NK-92 (cell line): ENCODE data around the gene ACSM3.
"Not testable (repeated sequence)": the region's sequence is repeated elsewhere in the genome, so short reads cannot be mapped to it uniquely, and the experiment has no call there.

Source experiments
- DNase-seq: peaks from one replicate; lab custom pipeline; 2025; ENCODE audit not compliant: unreplicated experiment; lab: John Stamatoyannopoulos, UW

The ACSM3 gene, protein sequence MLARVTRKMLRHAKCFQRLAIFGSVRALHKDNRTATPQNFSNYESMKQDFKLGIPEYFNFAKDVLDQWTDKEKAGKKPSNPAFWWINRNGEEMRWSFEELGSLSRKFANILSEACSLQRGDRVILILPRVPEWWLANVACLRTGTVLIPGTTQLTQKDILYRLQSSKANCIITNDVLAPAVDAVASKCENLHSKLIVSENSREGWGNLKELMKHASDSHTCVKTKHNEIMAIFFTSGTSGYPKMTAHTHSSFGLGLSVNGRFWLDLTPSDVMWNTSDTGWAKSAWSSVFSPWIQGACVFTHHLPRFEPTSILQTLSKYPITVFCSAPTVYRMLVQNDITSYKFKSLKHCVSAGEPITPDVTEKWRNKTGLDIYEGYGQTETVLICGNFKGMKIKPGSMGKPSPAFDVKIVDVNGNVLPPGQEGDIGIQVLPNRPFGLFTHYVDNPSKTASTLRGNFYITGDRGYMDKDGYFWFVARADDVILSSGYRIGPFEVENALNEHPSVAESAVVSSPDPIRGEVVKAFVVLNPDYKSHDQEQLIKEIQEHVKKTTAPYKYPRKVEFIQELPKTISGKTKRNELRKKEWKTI

GRCh38 chr16:20763461-20764232 lies at the start of gene ACSM3:
Gene ACSM3, plus strand, starts transcription at chr16:20764014. Its CDS starts 6,021 bp downstream, at chr16:20770035.
- DNase-seq = no peak

- not testable (repeated sequence) for DNase-seq
Observed at GRCh38 chr16:20717718-20718117, 46.1 kb upstream of the ACSM3 start.

DNA sequence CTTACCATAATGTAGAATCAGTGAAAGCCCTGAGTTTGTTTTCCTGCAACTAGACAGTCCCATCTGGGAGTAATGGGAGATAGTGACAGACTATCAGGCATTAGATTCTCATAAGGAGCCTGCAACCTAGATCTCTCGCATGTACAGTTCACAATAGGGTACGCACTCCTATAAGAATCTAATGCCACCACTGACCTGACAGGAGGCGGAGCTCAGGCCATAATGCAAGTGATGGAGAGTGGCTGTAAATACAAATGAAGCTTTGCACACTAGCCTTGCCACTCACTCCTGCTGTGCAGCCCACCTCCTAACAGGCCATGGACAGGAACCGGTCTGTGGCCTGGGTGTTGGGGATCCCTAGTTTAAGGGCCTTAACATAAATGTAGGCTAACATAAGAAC lies 43.6 kb upstream of the ACSM3 start:
- no peak for DNase-seq

DNA sequence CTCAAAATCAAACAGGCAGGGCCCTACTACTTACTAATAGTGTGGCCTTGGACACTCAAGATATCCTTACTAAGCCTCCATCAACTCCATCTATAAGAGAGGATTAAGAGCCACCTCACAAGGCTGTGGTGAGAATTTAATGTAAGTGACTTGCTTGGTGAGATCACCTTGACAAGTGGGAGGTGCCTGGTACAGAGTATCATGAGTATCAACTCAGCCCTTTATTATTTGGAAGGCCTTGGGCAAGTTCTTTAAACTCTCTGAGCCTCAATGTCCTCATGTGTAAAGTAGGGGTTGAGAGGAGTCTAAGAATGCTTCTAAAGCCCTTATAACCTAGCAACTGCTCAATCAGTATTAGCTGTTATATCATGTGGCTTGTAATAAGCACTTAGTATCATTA lies 37.2 kb upstream of the ACSM3 start:
- no peak for DNase-seq

DNA sequence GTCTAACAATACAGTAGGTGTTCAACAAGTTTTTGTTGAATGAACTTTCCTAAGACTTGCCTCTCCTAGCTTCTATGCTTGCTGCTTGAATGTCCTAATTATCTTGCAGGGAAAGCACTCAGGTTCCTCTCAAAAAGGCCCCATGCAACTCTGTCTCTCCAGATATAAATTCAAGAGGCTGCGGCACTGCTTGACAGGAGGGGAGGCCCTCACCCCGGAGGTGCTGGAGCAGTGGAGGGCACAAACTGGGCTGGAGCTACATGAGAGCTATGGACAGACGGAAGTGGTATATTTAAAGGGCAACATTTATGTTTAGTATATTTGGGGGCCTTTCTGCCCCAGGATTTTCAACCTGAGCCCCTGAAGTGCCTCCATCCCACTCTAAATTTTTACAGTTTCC lies 36.6 kb upstream of the ACSM3 start:
- DNase-seq = no peak

DNA sequence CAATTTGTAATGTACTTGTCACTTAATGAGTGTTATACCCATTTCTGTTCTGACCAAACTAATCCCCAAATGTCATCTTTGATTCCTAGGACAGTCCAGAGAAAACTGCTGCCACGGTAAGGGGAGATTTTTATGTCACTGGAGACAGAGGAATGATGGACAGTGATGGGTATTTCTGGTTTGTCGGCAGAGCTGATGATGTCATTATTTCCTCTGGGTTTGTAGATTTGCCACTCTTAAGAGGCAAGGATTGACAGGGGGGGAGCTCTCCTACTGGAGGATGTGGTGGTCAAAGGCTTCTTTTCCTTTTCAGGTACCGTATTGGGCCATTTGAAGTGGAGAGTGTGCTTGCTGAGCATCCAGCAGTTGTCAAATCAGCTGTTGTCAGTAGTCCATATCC lies 34.7 kb upstream of the ACSM3 start:
- DNase-seq = no peak

DNA sequence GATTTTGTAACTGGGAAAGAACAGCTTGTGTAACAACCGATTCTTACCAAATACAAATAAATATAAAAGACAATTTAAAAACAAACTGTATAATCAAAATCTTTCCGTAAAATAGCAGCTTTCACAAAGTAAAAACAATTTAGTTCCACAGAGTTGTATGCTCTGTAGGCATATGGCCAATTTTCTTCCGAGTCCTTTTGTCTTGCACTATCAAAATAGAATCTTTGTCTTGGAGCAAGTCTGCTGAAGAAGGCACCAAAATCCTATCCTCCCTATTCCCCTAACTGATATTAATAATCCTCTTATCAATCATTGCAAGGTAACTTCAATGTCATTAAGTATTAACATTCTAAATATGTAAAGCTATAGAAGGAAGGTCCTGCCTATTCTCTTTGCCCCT lies 29.8 kb upstream of the ACSM3 start:
- no peak for DNase-seq

- no peak for DNase-seq
Observed at GRCh38 chr16:20734782-20735181, 29.0 kb upstream of the ACSM3 start.

DNA sequence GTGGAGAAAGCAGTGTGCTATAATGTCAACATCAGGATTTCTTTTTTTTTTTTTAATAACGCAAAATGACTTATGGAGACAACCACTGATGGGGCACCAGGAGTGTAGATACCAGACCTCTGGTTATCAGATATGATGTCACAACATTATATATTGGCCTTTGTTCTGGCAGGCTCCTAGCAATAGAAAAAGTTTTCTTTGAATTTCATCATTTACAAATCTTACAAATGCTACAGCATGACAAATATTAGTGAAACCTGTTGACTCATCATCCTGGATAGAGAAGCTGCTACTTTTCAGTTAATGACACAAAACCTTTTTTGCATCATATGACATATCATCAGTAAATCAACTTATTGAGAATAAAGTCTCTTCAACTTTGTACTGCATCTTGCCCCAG lies 28.3 kb upstream of the ACSM3 start:
- no peak for DNase-seq

- DNase-seq = no peak
Observed at GRCh38 chr16:20740007-20740883, 23.6 kb upstream of the ACSM3 start.

DNA sequence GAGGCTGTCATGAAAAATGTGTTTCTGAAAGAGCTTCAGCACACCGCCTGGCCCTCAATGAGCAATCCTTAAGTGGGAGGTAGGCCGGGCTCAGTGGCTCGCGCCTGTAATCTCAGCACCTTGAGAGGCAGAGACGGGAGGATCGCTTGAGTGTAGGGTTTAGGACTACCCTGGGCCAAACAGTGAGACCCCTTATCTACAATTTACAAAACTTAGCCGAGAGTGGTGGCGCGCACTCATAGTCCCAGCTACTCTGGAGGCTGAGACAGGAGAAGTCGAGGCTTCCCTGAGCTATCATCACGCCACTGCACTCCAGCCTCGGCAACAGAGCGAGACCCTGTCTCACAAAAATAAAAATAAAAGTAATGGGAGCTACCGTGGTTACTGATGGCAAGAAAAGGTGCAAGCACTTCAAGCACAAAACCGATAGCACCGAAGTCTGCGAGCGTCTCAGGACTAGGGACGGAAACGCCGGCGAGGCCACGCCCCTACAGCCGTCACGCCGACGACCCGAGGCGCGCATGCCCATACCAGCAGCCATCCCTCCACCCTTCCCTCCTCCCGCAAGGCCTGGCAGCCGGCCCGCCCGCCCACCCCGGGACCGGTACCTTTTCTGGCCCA lies 22.8 kb upstream of the ACSM3 start:
- DNase-seq = peak; percentile 15

DNA sequence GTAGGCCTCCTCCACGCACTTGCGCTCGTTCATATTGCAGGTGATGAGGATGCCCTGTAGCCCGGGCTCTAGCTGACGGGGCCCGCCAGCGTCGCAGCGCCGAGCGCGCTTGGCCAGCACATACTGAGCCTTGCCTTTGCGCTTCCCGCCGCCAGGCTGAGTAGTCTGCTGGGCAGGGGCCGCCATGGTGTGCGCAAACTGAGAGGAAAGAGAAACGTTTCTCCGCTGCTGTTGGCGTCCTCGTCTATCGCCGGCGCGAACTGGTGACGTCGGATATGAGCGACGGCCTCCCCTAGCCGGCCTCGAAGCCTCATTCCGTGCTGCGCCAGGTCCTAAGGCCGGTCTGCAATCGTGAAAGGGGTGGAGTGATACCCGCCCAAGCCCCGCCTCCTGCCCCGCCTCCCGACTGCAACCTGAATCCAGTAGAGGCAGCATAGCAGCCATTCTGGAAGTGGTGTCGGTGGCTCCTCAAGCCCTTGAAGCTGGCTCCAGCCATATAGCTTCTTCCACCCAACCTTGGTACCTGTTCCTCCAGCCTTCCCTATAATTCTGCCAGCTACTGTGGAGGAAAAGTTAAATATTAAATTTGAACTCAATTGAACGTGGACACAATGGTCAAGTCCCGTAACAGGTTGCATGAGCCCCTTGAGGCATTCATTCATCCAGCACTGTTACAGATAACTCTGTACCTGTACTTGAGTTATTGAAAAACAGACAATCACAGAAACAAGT lies 22.1 kb upstream of the ACSM3 start, which contains the start of gene THUMPD1:
Gene THUMPD1, minus strand, starts transcription at position 265 of the 732 bp plus-strand sequence. Its CDS starts 79 bp downstream, at position 186.
- peak; percentile 86 for DNase-seq

DNA sequence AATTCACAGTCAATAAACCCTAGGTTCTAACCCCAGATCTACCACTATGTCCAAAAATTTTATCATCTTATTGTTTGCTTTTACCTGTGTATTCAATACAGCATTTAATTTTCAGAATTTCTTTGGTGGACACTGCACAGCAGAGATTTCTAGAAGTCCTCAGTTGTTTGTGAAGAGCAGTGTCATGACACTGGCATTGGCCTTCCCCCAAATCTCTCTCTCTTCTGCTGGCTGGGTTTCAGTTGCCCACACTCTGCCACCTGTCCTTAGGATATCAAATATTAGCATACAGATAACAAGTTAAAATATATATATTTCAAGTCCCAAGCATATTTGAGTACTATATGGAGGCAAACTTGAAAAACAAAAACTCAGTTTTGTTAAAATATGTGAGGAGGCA lies 20.2 kb upstream of the ACSM3 start:
- DNase-seq = no peak

- DNase-seq = no peak
Observed at GRCh38 chr16:20744922-20745440, 18.8 kb upstream of the ACSM3 start.

DNA sequence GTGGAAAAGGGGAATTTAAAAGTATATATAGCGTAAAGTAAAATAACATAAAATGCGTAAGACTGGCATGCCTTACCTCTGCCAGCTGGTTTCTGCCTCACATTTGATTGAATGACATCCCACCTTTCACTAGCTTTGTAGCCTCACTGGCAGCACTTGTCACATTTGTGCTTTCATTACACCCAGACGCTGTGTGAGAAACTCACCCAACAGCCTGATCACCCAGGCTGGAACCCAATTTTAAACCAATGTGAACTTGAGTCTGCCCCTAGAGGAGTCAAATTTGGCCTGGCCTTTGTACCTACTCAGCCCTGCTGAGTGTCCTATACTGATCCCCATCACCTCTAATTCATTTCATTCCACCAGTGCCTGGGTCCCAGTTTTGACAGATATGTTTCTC lies 17.4 kb upstream of the ACSM3 start:
- DNase-seq = no peak

DNA sequence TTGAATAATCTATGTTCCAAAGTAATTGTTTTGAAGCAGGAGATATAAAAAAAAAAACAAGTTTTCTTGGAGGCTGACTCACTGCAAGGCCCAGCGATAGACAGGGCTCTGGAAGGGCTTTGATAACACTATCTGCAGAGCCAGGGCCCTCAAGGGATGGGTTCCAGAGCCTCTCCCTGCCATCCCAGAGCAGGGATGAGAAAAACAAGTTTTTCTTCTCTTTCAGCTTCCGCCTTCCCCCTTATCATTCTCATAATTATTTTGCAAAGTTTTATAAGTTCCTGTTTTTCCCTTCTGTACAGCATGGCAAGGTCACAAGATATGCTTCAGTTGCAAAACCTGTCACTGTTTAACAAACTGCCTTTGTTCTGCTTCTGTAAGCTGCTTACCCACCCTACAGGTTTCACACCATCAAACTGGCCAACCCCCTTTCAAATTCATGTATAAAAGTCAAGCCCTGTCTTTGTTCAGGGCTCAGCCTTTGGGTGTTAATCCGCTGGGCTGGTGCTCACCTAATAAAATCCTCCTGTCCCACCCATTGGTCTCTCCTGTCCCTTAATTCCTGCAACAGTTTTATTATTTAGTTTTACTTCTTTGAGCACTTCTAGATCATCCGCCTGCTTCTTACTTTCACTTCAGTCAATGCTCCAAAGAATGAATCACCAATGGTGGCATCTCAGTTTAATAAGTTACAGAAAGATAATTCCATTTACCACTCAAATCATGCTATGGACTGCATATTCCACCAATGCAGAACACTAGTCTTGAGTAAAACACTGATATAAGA lies 16.6 kb upstream of the ACSM3 start:
- DNase-seq = no peak

DNA sequence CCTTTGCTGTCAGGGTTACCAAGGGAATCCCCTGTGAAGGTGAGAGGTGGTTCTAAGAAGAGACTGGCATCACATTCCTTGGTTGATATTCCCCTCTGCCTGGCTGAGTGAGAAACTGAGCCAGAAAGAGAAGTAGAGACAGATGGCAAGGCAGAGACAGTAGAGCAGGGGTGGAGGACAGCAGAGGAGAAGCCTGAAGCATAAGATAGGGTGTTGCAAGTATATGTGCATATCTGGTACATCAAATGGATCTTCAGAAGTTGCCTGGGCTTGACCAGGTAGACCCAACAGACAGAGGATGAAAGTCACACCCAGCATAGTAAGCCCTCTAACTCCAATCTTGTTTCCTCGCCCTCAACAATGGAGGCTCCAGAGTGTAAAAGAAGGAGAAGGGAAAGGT lies 14.3 kb upstream of the ACSM3 start:
- no peak for DNase-seq

- no peak for DNase-seq
Observed at GRCh38 chr16:20750558-20750957, 13.3 kb upstream of the ACSM3 start.

GRCh38 chr16:20753727-20754126 lies 10.1 kb upstream of the ACSM3 start:
- no peak for DNase-seq
